Gastroesophageal sphincter (tissue), 3 donors: ENCODE data around the gene GMEB1.

Experiments used
- CTCF ChIP-seq, 4 experiments: fragments of 200-600 bp in 2 of 4; fragments of 450-650 bp in 2 of 4; sonication (generic) in 1 of 4; IDR thresholded peaks; one replicate each; pipeline ENCODE4 v1.5.1; 2017 to 2019; ENCODE audit warnings: antibody characterized with exemption in 4 of 4, mild to moderate bottlenecking in 2 of 4, moderate library complexity in 2 of 4
- POLR2A ChIP-seq, 2 donors: fragments of 450-650 bp; IDR thresholded peaks; one replicate each; pipeline ENCODE4 v1.6.1; 2017; ENCODE audit warnings: antibody characterized with exemption in 2 of 2, mild to moderate bottlenecking in 2 of 2, moderate library complexity in 1 of 2

GRCh38 chr1:28718586-28719331 lies 50.2 kb downstream of the GMEB1 start:
- no peak for TF ChIP-seq CTCF (IDR thresholded peaks at IDR 0.05)
- TF ChIP-seq POLR2A (IDR thresholded peaks at IDR 0.05), result no peak
